ENCODE results near the gene LCORL. TPM values are rescaled to one million over a fixed set of nuclear protein-coding genes. Genes with fewer than 3 reads are reported as not detected.

The LCORL gene
- total RNA-seq, 3 donors from 2014 or later: 23.9 to 34.1 (median 29.6) TPM

DNA sequence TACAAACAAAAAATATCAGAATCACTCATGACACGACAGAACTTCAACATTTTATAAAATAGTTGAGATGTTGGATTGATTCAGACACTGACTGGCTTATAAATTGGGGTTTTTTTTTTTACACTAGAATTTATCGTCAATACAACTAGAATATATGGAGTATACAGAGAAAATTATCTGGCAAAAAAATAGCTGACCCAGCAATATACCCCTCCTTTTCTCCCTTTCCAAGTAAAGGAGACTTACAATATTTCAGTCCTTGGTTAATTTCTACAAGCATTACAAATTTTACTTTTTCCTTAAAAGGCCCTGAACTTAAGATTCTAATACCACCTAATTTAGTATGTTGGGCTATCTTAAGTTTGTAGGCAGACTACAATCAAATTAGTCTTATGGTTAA lies 76.3 kb downstream of the LCORL start:
- H3K27me3 ChIP-seq: no peaks in the 10 kb centered on the region
- TF ChIP-seq POLR2A (IDR thresholded peaks at IDR 0.05) (no peak), POLR2AphosphoS5 (IDR thresholded peaks at IDR 0.05) (no peak)
- TF ChIP-seq, protein P1, sequence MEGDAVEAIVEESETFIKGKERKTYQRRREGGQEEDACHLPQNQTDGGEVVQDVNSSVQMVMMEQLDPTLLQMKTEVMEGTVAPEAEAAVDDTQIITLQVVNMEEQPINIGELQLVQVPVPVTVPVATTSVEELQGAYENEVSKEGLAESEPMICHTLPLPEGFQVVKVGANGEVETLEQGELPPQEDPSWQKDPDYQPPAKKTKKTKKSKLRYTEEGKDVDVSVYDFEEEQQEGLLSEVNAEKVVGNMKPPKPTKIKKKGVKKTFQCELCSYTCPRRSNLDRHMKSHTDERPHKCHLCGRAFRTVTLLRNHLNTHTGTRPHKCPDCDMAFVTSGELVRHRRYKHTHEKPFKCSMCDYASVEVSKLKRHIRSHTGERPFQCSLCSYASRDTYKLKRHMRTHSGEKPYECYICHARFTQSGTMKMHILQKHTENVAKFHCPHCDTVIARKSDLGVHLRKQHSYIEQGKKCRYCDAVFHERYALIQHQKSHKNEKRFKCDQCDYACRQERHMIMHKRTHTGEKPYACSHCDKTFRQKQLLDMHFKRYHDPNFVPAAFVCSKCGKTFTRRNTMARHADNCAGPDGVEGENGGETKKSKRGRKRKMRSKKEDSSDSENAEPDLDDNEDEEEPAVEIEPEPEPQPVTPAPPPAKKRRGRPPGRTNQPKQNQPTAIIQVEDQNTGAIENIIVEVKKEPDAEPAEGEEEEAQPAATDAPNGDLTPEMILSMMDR (IDR thresholded peaks at IDR 0.05): no peak
- no peak overlapping the region for H3K4me3 ChIP-seq
- DNase-seq (ENCODE audit: low spot score in 2 of 2): no peak
- no peaks in the 10 kb centered on the region for H3K36me3 ChIP-seq
- intact Hi-C loops (cut with DNase I; ENCODE audit: low total_unique reads): no loop called here
- H3K9me3 ChIP-seq: no peaks in the 10 kb centered on the region
- H3K27ac ChIP-seq: no peak overlapping the region
- no peaks in the 10 kb centered on the region for H3K4me1 ChIP-seq

DNA sequence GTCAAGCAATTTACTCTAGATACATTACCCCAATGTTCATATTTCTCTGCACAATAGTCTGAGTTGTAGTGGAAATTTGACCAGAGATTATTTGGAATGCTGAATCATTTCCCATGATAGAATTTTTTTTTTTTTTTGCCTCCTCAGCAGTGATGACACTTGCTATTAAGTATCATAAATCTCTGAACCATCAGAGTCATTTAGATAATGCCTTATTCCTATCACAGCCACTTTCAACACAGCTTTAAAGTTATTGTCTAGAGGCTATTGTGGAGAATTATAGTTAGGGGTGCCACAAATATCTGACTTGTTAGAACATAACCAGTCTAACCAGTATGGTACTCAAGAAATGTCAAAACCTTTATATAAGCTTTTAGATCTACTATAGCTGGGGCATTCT lies 79.8 kb downstream of the LCORL start:
- TF ChIP-seq POLR2A (IDR thresholded peaks at IDR 0.05): no peak
- DNase-seq (ENCODE audit: low spot score in 2 of 2): no peak
- Histone ChIP-seq H3K4me3 (no peak overlapping the region), H3K9me3 (no peaks in the 10 kb centered on the region), H3K27me3 (no peaks in the 10 kb centered on the region), H3K27ac (no peak overlapping the region), H3K36me3 (no peaks in the 10 kb centered on the region), H3K4me1 (no peaks in the 10 kb centered on the region)
- intact Hi-C loops (cut with DNase I; ENCODE audit: low total_unique reads): no loop called here

DNA sequence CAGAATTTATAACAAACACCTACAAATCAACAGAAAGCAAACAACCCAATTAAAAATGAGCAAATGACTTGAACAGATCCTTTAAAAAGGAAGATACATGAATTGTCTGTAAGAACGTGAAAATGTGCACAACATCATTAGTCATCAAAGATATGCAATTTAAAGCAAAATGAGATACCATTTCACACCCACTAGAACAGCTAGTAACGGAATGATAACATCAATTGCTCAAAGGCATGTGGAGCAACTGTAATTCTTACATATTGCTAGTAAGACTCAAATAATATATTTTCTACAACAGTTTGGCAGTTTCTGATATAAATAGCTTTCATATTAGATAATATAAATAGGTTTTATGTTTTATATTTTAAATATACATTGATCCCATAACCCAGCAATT lies 82.5 kb downstream of the LCORL start:
- TF ChIP-seq POLR2AphosphoS5 (IDR thresholded peaks at IDR 0.05): no peak
- TF ChIP-seq, protein P1 (IDR thresholded peaks at IDR 0.05): no peak
- TF ChIP-seq POLR2A (IDR thresholded peaks at IDR 0.05): no peak
- intact Hi-C loops (cut with DNase I; ENCODE audit: low total_unique reads): no loop called here

DNA sequence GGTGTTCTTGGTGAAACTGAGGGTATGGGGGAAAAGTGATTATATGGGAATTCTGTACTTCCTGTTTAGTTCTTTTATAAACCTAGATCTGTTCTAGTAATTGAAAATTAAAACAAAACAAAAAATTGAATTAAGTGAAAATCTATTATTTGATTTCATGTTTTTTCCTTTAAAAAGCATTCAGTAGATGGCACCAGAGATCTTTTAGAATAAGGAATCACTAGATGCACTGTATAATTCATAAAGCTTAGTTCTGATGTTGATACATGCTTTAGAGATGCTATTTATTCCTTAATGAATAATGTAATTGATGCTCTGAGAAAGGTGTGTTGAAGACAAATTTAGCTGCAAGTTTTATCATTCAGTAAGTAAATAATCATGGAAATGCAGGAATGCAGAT lies 87.3 kb downstream of the LCORL start:
- intact Hi-C loops (cut with DNase I; ENCODE audit: low total_unique reads): no loop called here
- TF ChIP-seq POLR2A (IDR thresholded peaks at IDR 0.05) (no peak), POLR2AphosphoS5 (IDR thresholded peaks at IDR 0.05) (no peak)
- TF ChIP-seq, protein P1 (IDR thresholded peaks at IDR 0.05): no peak
- Histone ChIP-seq H3K27ac (no peak overlapping the region), H3K4me3 (no peak overlapping the region), H3K4me1 (no peaks in the 10 kb centered on the region), H3K36me3 (peaks cover 3% of the 10 kb centered on the region), H3K9me3 (peaks cover 0 to 6% of the 10 kb centered on the region in 2 donors), H3K27me3 (no peaks in the 10 kb centered on the region)
- DNase-seq (ENCODE audit: low spot score in 2 of 2): no peak

More for the DNA sequence above, 82.5 kb downstream of the LCORL start:
- no peak overlapping the region for H3K27ac ChIP-seq
- no peak for DNase-seq (ENCODE audit: low spot score in 2 of 2)
- no peaks in the 10 kb centered on the region for H3K9me3 ChIP-seq
- H3K4me1 ChIP-seq: no peaks in the 10 kb centered on the region
- no peak overlapping the region for H3K4me3 ChIP-seq
- no peaks in the 10 kb centered on the region for H3K27me3 ChIP-seq
- H3K36me3 ChIP-seq: no peaks in the 10 kb centered on the region

DNA sequence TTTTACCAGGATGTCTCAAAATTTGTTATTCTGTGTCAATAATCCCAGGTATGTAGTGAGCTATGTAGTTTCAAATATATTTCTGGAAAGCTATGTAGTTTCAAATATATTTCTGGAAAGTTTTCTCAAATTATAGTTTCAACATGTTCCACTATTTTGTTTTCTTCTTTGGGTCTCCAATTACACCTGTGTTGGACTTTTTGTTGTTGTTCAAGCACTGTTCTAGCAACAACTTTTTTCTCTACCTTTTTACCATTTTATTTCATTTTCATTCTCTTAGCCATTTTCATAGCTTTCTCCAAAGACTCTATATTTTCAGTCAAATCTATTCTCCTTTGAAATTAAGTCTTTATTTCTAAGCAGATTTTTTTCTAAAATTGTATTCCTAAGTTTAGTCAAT lies 88.4 kb downstream of the LCORL start:
- Histone ChIP-seq H3K4me1 (no peaks in the 10 kb centered on the region), H3K9me3 (peaks cover 0 to 6% of the 10 kb centered on the region in 2 donors), H3K4me3 (no peak overlapping the region), H3K36me3 (peaks cover 3% of the 10 kb centered on the region), H3K27me3 (no peaks in the 10 kb centered on the region), H3K27ac (no peak overlapping the region)
- intact Hi-C loops (cut with DNase I; ENCODE audit: low total_unique reads): no loop called here
- DNase-seq (ENCODE audit: low spot score in 2 of 2): no peak
- TF ChIP-seq POLR2AphosphoS5 (IDR thresholded peaks at IDR 0.05): no peak
- TF ChIP-seq, protein P1 (IDR thresholded peaks at IDR 0.05): no peak
- no peak for TF ChIP-seq POLR2A (IDR thresholded peaks at IDR 0.05)

DNA sequence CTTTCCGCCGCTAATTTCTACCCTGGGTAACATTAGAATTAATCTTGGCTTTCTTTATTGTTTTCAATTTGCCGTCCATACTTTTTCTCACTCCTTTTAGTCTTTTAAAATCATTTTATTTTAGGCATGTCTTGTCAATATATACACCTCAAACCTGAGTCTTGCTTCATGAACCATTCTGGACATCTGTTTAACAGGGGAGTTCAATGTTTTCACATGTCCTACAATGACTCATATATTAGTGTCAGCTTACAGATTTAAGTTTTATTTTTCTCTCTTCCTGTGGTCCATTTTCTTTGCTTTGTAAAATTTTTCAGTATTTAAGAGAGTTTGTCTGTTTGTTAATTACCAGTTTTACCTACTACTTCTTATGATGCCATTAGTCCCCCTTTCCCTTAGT lies 89.5 kb downstream of the LCORL start:
- H3K27me3 ChIP-seq: no peaks in the 10 kb centered on the region
- no peaks in the 10 kb centered on the region for H3K4me1 ChIP-seq
- H3K9me3 ChIP-seq: peaks cover 0 to 6% of the 10 kb centered on the region in 2 donors
- no peak for DNase-seq (ENCODE audit: low spot score in 2 of 2)
- intact Hi-C loops (cut with DNase I; ENCODE audit: low total_unique reads): no loop called here
- no peak overlapping the region for H3K4me3 ChIP-seq
- H3K27ac ChIP-seq: no peak overlapping the region
- no peak for TF ChIP-seq POLR2A (IDR thresholded peaks at IDR 0.05)
- TF ChIP-seq, protein P1 (IDR thresholded peaks at IDR 0.05): no peak
- peaks cover 3% of the 10 kb centered on the region for H3K36me3 ChIP-seq

Measured in breast epithelium (tissue), 4 donors.